HG03521 (cell line): ENCODE data around the gene TRAF3IP1.

Experiments used
- ATAC-seq: cut with Tn5 transposase; IDR thresholded peaks from one replicate; pipeline ENCODE4 v1.9.1; 2021; ENCODE audit warnings: mild to moderate bottlenecking, moderate library complexity; ENCODE audit not compliant: unreplicated experiment

TRAF3IP1 gene

GRCh38 chr2:238424313-238424700 is 104.0 kb downstream of the TRAF3IP1 start:
- ATAC-seq, result no peak

GRCh38 chr2:238425505-238425978 is 105.2 kb downstream of the TRAF3IP1 start:
- ATAC-seq, result no peak

DNA sequence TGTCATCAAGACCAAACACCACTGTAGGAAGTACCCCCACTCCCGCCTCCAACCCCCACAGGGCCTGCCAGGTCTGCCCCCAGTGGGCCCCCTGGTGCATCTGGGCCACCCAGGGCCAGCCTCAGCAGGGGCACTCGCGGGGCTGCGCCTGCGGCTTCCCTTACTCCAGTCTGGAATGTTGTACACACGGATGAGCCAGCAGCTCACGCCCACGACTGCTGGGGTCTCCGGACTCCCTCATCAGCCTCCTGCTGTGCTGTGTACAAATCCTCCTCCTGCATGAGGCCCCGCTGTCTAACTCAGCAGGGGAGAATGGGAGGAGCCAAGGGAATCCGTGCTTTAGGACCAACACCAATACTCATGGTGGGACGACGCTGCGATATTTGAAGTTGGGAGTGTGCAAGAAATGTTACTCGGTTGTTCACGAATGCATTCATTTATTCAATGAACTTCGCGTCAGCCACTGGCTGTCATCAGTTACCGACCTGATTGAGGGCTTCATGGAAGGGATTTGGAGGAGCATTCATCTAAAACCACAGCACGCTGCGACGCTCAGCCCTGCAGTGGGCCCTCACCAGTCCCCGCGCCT is 105.8 kb downstream of the TRAF3IP1 start:
- peak; percentile 8 for ATAC-seq

DNA sequence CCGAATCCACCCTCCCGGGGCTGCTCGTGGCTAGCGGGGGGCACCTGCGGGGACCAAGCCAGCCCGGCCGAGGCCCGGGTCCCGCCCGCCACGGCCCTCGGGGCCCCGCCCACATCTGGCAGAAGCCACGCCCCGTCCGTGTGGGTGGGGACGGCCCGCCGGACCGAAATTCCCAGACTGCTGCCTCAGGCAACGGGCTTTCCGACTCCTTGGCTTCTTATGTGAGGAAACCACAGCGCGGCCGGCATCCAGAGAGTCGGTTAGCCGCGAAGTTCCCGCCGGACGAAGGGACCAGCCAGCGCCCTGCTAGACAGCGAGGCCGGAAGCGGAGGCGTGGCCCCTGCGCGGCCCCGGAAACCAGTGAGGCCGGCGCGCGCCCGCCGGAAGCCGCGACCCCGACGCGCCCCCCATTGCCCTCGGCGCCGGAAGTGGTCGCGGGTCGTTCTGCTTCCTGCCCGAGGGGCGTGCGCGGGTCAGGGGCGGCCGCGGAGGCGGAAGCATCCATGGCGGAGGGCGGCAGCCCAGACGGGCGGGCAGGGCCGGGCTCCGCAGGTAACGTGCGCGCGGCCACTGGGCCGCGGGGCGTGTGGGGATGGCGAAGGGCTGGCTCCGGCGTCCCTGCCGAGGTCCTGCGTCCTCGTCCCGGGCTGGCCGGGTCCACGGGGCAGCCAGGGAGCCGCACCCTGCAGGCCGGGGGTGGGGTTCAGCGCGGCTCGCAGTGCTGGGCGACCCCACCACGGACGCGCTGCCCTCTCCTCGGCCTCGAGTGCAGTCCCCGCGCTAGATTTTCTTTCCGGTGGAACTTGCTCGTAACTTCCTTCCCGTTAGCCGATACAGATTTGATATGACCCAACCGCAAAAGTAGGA is 106.5 kb downstream of the TRAF3IP1 start, which contains the start of gene ASB1:
Gene ASB1, plus strand, starts transcription at position 360 of the 867 bp plus-strand sequence. Its CDS starts 144 bp downstream, at position 504.
- ATAC-seq, result peak; percentile 77

DNA sequence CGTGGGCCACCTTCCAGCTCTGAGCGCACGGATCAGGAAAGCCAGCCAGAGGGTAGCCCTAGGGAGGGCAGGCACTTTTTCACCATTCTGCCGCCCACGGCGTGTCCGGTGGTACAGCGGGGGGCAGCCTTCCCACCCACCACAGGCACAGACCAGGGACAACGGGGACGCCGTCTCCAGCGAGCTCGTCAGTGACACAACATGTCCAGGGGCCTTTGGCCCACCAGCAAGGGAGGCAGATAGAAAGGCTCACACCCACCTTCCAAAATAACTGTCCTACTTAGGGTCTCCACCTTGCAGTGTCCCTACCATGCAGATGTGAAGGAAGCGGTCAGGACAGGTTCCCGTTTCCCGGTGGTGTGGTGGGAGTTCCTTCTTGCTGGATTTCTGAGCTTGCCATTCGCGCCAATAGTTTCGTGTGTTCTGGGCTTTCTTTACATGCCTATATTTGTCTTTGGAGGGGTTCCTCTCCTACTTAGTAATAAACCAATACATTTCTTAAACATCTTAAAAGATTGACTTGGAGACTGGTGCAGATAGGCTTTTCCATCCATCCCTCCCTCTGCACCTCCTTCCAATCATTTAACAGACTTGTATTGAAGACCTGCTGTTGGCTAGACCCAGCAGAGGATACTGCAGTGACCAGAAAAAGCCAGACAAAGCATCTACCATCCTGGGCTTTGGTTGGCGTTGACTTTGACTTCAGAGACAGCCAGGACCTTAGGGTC is 107.3 kb downstream of the TRAF3IP1 start:
- ATAC-seq, result peak; percentile 0

GRCh38 chr2:238428866-238429265 is 108.5 kb downstream of the TRAF3IP1 start:
- no peak for ATAC-seq

DNA sequence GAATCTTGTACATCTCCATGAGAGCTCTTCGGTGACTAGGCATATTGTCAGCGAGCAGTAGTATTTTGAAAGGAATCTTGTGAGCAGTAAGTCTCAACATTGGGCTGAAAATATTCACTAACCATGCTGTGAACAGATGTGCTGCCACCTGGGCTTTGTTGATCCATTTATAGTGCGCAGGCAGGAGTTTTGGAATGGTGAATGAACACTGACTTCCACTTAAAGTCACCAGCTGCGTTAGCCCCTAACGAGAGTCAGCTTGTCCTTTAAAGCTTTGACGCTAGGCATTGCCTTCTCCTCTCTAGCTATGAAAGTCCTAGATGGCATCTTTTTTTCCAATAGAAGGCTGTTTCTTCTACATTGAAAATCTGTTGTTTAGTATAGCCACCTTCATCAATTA is 110.5 kb downstream of the TRAF3IP1 start:
- no peak for ATAC-seq

DNA sequence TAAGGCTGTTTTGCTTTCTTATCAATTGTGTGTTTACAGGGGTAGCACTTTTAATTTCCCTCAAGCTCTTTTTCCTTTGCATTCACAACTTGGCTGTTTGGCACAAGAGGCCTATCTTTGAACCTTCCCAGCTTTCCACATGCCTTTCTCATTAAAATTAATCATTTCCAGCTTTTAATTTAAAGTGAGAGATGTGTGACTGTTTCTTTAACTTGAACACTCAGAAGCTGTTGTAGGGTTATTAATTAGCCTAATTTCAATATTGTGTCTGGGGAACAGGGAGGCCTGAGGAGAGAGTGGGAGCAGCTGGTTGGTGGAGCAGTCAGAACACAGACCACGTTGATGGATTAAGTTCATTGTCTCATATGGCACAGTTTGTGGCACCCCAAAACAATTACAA is 111.1 kb downstream of the TRAF3IP1 start:
- ATAC-seq, result no peak

DNA sequence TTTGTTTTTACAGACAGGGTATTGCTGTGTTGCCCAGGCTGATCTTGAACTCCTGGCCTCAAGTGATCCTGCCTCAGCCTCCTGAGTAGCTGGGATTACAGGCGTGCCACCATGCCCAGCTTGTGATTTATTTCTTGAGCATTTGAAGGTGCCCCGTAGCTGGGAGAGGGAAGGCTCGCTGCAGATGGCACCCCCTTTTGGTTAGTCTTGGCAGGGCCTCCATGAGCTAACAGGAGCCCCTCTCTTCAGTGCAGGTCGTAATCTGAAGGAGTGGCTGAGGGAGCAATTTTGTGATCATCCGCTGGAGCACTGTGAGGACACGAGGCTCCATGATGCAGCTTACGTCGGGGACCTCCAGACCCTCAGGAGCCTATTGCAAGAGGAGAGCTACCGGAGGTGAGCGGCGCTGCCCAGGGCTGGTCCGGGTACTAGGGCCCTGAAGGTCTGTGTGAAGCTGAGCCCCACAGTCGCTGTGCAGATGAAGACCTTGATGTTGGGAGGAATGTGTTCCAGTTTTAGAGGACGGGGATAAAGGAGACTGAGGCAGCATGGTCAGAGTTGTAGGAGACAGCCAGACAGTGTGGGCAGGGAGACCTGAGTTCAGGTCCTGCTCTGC is 113.1 kb downstream of the TRAF3IP1 start:
- ATAC-seq, result no peak

- no peak for ATAC-seq
These were observed 113.9 kb downstream of the TRAF3IP1 start for GRCh38 chr2:238433941-238434845.

- ATAC-seq, result no peak
These were observed 114.8 kb downstream of the TRAF3IP1 start for GRCh38 chr2:238434846-238435751.

DNA sequence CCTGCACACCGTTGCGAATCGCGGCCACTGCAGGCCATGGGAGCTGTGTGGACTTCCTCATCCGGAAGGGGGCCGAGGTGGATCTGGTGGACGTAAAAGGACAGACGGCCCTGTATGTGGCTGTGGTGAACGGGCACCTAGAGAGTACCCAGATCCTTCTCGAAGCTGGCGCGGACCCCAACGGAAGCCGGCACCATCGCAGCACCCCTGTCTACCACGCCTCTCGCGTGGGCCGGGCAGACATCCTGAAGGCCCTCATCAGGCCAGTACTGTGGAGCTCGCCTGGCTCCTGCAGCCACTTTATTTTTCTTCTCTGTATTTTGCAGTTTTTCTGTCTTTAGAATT is 115.4 kb downstream of the TRAF3IP1 start:
- no peak for ATAC-seq

DNA sequence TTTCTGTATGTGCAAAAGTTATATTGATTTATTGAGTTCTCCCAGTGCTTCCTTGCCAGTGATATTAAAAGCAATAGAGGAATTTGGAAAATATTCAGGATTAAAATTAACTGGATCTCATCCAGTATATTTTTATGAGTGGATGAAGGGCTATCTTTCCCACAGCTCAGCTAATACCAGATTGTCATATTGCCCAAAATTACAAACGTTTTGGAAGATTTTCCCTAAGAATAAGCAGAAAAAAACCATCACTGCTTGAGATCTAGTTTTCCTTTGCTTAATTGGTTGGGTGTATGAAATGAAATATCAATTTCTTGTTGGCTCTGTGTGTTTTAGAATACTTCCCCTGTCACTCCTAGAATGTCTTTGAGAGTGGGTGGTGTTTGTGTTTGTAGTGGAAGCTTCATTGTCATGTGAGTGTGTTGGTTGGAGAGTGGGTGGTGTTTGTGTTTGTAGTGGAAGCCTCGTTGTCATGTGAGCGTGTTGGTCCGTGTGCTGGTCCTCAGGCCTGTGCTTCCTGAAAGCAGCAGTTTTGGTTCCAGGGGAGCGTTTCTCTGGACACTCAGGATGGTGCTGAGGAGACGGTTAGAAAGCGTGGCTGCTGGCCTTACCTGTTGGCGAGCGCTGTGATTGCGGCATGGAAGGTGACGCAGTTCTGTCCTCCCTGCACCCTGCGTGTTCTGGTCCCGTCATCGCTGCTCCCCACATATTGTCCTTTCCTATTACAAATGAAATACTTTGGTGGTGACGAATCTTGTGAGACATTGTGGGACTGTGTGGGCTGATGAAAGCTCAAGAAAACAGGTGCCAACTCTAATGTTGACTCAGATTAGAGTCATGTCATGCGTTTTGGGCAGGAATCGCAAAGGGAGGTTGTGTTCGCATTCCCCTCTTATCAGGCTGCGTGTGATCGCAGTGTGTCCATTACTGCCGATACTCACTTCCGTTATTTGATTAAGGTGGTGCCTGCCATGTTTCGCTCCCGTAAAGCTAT is 118.8 kb downstream of the TRAF3IP1 start:
- ATAC-seq, result no peak

DNA sequence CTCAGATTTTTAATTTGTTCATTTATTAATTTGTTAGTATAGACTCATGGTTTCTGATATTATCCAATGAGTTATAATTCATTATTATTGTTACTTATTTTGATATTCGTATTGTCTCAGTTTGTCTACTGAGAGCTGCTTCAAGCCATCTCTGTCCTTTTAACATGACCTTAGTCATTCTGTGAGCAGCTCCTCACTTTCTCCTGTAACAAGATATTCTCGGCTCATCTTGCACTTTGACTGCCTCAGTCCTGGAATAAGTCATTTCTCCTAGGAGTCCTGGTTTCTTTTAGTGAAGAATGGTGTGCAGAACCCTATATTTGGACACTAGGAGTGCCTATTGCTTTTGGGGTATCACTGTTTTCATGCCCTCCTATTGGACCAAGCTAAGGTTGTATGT is 119.6 kb downstream of the TRAF3IP1 start:
- no peak for ATAC-seq

DNA sequence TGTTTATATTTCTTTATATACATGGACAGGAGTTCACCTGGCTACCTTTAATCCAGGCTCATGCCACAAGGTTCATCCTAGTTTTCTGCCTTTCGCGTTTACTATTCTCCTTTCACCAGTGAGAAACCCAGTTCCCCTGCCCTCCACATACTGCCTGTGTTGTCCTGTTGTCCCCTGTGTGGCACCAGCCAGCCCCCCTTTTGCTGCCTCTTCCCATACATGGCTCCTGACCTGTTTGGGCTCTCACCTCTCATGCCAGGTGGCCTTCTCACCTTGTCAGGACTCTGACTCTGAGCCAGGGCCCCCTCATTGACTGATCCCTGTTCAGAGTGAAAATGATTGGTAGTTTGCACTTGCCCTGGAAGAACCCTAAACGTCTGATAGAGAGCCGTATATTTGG is 120.0 kb downstream of the TRAF3IP1 start:
- ATAC-seq, result no peak

GRCh38 chr2:238440767-238441166 is 120.4 kb downstream of the TRAF3IP1 start:
- no peak for ATAC-seq

DNA sequence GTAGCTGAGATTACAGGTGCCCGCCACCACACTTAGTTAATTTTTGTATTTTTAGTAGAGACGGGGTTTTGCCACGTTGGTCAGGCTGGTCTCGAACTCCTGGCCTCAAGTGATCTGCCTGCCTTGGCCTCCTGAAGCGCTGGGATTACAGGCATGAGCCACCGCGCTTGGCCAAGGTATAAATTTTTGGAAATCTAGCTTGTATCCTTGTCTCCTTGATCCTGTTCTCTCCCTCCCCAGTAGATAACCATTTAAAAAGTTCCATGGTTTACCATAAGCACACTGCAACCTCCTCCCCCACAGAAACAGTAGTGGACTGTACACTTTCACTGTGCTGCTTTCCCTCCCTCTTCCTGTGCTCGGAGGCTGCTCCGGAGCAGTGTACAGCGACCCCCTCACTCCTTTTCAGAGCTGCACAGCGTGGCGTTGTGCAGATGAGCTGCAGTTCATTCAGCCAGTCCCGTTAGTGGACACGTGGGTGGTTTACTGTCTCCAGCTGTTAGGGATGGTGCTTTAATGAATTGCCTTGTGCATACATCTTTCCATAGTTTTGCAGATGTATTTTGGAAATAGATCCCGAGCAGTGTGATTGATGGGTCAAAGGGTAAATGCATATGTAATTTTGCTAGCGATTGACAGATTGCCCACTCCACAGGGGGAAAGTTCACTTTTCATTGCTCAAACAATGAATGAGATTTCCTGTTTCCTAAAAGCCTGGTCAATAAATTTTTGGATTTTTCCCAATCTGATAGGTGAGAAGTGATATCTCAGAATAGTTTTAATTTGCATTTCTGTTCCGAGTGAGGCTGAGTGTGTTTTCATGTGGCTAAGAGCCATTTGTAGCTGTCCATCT is 121.2 kb downstream of the TRAF3IP1 start:
- no peak for ATAC-seq
